Transverse colon (tissue), 4 donors: ENCODE data around the gene ATL2.

Experiments used
- CTCF ChIP-seq, 5 experiments: fragments of 200-600 bp in 3 of 5; fragments of 450-650 bp in 2 of 5; sonication (generic) in 3 of 5; IDR thresholded peaks; 1 replicate in 2 of 5; 2 replicates in 3 of 5; pipeline ENCODE4 v1.5.1; 2016 to 2017; ENCODE audit warnings: antibody characterized with exemption in 5 of 5, inconsistent platforms in 3 of 5, mild to moderate bottlenecking in 2 of 5, moderate library complexity in 1 of 5
- POLR2A ChIP-seq: fragments of 450-650 bp; IDR thresholded peaks from one replicate; pipeline ENCODE4 v1.6.1; 2016; ENCODE audit warnings: antibody characterized with exemption, mild to moderate bottlenecking, moderate library complexity
- POLR2AphosphoS5 ChIP-seq, 3 donors: sonication (generic); formaldehyde crosslinking; IDR thresholded peaks; one replicate each; pipeline ENCODE4 v1.6.1; 2016; ENCODE audit warnings: antibody characterized with exemption in 3 of 3

GRCh38 chr2:38271697-38272096 is 105.4 kb downstream of the ATL2 start:
- TF ChIP-seq CTCF (IDR thresholded peaks at IDR 0.05) (no peak), POLR2AphosphoS5 (IDR thresholded peaks at IDR 0.05) (no peak), POLR2A (no peak)
